RKO (cell line): Measurements from ENCODE around the gene APOA1.

ENCODE experiments used
- DNase-seq: peaks from one replicate; pipeline ENCODE4 v3.0.0-alpha.2; 2016; ENCODE audit warnings: low spot score

Gene APOA1

DNA sequence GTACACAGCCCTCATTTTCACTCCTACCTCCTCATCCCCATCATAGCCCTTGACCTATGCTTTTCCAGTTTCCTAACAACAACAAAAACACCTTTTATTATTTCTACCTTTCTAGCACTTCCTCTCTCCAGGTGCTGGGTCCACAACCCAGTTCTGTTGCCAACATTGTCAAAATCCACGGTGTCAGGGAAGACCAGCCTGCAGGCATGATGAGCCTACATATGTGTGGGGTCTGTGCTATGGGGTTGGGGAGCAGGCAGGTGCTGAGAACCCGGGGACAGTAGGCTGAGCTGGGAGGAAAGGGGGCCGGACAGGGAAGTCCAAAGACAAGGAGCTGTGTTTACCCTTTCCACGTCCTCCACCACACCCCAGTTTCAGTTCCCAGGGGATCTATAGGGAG lies 48.9 kb downstream of the APOA1 start:
- DNase-seq: no peak

DNA sequence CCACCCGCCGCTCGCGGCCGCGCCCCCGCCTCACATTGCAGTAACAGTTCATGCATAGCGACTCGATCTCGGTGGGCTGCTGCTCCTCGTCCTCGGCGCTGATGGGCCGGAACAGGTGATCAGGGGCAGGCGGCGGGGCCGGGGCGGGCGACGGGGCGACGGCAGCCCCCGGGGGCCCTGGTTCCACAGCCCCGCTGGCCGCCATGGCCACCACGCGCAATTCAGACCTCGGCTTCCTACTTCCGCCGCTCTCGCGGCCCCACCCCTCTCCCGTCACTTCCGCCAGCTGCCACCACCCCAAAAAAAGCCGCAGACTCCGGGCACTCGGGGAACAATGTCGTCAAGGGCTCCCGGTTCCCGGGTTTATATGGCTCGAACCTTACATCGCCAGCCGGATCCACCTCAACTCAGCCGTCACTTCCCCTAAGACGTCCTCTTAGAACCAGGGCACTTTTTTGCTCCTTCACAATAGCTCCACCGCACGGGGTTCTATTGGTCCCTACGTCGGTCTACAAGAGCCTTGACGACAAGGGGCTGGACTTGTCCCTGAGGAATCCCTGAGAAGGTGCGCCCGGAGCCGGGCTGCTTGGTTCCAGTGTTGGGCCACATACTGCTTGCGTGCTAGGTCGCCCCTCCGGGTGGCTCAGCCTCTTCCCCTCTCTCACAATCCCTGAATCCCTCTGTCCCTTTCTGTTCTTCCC lies 49.5 kb downstream of the APOA1 start, which contains the start of gene ZPR1:
Gene ZPR1 (minus strand): TSS at position 238 of the 701 bp plus-strand sequence. CDS start 33 bp downstream, at position 205.
- DNase-seq: peak; percentile 79

DNA sequence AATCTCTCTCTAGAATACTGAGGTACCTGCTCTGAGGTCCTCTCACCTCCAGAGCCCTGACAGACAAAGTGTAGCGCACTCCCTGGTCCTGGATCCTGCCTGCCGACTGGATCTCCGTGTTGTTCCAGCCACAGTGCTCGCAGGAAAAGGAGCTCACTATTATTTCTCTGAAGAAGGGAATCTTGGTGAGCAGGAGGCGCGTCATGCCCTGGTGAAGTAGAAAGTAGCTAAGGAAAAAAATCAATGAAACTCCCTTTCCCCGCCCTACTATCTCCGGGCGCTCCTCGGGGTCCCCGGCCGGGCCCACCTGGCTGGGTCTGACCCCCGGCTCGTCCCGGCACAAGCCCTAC lies 50.0 kb downstream of the APOA1 start:
- DNase-seq: peak; percentile 51

DNA sequence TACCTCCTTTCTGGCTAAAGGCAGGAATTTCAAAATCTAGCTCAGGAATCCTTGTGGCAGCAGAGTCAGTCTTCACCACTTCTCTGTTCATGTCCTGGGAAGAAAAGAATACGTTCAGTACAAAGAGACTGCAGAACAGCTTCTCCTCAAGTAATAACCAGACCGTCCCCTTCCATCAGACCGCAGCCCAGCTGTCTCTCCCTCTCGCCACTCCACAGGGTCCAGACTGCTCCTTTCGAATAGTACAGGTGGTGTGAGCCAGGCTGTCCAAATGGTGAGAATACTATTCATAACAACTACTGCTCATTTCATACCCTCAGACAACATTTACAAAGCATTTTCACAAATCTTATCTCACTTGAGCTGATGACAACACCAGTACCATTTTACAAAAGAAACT lies 50.5 kb downstream of the APOA1 start:
- DNase-seq: no peak

DNA sequence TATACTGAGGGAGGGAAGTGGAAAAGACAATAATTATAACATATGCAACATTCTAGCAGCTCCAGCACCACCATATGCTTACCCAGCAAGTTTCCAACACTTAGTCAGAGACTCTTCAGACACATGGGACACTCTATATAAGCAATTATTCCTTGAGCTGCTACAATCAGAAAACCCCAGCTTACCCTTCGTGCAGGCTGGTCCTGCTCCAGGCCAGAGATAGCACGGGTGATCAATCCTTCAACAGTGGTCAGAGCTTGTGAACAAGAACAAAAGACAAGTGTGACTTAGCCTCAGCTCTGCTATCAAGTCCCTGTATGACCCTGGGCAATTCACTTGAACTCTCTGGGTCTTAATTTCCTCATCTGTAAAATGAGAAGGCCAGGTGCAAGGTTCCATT lies 51.1 kb downstream of the APOA1 start:
- DNase-seq: no peak
